GM19452 (cell line): Measurements from ENCODE around the gene HSF4.

ENCODE experiments used
- ATAC-seq: cut with Tn5 transposase; IDR thresholded peaks from one replicate; pipeline ENCODE4 v1.9.1; 2021; ENCODE audit not compliant: unreplicated experiment

The HSF4 gene

GRCh38 chr16:67150047-67150832 is 14.3 kb upstream of the HSF4 start:
- peak; percentile 44 for ATAC-seq

- peak; percentile 64 for ATAC-seq
Observed at GRCh38 chr16:67150833-67151396, 13.6 kb upstream of the HSF4 start, which contains the start of gene B3GNT9. B3GNT9 (minus strand) TSS chr16:67150998; CDS start chr16:67150485, 513 bp downstream.

DNA sequence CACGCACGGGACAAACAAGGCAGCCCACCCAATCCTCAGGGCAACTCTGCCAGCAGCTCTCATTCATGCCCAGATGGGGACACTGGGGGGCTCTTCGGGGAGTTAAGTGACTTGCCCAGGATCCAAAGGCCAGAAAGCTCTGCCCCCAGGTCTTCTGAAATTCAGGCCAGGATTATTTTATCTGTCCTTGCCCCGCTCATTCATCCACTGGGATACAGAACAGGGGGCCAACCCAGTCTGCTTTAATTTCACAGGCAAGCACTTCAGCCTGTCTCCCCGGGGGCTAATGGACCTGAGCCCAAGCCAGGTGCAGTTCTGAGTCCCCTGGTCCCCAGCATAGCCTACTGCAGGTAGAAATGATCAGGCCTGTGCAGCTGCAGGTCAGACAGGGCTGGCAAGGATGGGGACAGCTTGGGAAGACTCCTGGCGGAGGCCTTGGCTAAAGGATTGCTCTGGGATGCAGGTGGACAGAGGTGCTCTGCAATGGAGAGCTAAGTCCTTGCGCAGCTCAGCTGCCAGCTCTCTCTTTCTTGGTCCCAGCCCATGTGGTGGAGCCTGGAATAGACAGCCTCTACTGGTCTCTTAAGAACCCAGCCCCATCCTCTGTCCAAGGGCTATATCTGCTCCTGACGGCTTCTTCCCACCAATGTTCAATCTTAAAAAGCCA is 13.0 kb upstream of the HSF4 start:
- no peak for ATAC-seq

- no peak for ATAC-seq
Observed at GRCh38 chr16:67154578-67155294, 9.8 kb upstream of the HSF4 start.

GRCh38 chr16:67155295-67156142 is 9.0 kb upstream of the HSF4 start:
- ATAC-seq: no peak

DNA sequence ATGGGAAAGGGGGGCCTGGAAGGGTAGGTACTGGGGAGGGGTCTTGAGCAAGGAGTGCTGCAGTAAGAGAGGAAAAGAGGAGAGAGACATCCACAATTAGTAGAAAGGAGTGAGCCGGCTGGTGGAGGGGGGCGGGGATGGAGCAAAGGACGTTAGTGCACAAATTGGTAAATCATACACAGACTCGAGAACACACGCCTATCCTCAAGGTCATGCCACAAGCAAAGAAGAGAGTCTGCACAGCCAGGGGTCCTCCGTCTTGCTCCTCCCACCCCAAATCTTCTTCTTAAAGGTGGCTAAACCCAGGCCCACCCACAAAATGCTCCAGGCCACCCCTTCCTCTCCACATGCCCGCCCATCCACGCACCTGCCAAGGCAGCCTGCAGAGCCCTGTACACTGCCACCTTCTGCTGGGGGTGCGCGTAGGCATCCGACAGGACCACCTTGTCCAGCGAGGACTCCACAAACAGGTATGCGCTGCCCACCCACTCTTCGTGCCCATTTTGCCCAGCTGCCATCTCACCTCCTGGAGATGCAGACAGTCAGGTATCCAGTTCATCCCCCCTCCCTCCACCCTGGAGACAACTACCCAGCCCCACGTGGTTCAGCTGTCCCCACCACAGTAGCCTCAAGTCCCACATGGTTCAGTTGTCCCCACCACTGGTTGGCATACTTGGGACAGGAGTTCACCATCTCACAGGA is 8.3 kb upstream of the HSF4 start:
- ATAC-seq: no peak

DNA sequence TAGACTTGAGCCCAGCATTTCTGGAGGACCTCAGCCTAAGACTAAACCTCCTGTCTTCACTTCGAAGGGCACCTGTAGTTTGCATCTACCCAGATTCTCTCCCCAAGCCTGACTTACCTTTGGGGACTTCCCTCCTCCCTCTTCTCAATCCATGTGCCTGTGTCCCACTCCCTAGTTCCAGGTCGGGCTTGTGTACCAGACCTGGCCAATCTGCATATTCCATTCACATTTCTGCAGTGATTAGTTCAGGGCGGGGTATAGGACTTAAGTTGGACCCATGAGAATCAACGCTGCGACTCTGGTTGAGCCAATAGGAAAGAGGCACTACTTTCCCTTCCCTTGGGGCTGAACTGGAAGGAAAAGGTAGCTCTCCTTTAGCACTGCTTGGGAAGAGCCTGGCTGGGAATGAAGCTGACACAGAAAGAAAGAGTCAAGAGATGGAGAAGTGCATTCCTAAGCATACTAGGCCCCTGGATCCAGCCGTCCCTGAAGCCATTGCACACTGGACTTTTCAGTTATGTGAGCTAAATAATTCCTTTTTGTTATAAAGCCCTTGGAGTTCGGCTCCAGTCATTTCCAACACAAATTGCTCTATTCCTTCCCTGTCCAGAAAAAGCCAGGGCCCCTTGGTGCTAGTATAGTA is 7.3 kb upstream of the HSF4 start:
- no peak for ATAC-seq

DNA sequence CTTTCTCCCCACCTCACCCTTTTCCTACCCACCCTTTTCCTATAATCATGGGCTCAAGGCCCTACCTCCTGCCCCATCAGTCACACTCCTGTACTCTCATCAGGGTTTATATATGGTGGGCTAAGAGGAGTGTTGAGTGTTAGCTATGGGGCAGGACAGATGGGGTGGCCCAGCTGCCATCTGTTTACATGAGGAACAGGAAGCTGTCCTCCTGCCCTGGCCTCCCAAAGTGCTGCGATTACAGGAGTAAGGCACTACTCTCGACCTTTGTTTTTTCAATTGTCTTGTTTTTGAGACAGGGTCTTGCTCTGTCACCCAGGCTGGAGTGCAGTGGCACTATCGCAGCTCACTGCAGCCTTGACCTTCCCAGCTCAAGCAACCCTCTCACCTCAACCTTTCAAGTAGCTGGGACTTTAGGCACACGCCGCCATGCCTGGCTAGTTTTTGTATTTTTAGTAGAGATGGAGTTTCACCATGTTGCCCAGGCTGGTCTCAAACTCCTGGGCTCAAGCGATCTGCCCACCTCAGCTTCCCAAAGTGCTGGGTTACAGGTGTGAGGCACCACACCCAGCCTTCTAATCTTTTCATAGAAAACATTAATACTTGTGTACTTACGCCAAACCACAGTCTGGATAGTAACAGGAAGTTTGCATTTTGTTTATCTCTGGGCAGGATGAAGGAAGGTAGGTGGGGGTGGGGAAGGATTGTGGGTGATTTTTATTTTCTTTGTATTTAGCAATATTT is 6.5 kb upstream of the HSF4 start:
- no peak for ATAC-seq

- peak; percentile 36 for ATAC-seq
Observed at GRCh38 chr16:67158637-67159600, 5.6 kb upstream of the HSF4 start.

GRCh38 chr16:67161595-67162058 is 2.9 kb upstream of the HSF4 start:
- ATAC-seq: no peak

DNA sequence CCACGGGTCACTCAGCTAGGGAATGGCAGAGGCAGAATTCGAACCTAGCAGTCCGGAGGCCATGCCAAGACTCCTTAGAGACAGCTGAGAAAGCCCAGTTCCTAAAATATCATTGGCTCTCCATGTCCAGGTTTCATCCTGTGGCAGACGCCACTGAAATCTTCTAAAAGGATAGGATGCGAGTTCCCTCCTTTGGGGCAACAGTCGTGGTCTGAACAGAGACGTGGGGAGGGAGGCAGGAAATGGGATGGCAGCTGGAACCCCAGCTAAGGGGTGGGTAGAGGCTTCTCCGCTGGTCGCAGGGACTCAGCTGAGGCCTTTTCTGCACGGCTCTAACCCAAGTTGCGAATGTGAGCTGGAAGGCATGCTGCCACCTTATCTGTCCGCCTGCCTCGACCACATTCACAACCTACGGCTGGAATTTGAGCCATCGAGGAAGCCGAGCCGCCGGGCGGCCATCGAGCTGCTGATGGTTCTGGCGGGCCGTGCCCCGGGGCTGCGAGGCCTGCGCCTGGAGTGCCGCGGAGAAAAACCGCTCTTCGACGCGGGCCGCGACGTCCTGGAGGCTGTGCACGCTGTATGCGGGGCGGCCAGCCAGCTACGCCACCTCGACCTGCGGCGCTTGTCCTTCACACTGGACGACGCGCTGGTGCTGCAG is 1.9 kb upstream of the HSF4 start:
- ATAC-seq: no peak

- ATAC-seq: no peak
Observed at GRCh38 chr16:67163164-67163998, 1.2 kb upstream of the HSF4 start.

DNA sequence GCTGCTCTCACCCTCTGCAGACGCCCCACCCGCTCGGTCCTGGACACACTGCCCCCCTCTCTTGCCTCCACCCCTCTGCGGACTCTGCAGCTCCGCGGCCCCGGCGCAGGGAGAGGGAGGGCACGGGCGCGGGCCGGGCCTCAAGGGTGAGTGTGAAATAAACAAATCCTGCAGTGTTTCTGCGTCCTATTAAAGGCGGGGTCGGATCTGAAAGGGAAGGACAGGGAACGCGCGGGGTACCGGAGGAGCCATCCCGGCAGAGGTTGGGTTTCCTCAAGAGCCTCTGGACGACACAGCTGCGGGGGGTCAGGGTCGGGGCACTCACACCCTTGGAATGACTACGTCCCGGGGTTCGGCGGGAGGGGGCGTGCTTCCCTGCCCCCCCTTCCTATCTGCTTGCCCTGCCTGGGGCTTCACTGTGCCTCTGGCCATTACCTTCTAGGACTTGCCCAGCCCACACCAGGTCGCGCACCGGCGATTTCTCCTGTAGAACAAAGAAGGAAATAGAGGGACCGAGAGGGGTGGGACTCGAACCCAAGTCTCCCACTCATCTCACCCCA is 466 bp upstream of the HSF4 start:
- ATAC-seq: no peak

DNA sequence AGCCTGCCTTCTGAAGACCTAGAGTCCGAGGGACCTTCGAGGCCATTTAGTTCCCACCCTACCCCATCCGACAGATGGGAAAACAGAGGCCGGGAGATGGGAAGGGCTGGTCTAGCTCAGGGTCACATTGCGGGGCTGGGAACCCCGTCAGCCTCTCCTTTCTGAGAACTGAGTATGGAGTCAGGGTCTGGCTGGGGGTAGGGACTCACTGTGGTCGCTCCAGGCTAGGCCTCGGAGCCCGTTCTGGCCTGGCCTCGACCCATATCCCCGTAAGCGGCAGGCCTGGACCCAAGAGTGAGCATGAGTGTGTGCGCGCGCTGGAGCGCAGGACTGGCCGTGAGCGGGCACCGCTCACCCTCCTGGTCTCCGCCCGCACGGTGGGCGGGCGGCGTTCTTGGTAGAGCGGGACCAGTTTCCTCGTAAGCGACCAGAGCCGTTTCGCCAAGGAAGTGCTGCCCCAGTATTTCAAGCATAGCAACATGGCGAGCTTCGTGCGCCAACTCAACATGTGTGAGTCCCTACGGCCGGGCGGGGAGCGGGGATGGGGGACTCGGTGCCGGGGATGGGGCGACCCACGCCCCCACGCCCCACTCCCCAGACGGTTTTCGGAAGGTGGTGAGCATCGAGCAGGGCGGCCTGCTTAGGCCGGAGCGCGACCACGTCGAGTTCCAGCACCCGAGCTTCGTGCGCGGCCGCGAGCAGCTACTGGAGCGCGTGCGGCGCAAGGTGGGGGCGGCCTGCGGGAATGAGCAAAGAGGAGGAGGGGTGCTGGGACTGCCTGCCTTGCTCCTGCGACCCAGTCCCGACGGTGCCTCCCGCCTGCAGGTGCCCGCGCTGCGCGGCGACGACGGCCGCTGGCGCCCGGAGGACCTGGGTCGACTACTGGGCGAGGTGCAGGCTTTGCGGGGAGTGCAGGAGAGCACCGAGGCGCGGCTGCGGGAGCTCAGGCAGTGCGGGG is 855 bp downstream of the HSF4 start:
- no peak for ATAC-seq

- ATAC-seq: no peak
Observed at GRCh38 chr16:67166110-67166547, 1.6 kb downstream of the HSF4 start.
